Measurements from ENCODE around the gene HCK.
"Not testable (repeated sequence)": the region's sequence is repeated elsewhere in the genome, so short reads cannot be mapped to it uniquely, and the experiment has no call there.

HCK gene

DNA sequence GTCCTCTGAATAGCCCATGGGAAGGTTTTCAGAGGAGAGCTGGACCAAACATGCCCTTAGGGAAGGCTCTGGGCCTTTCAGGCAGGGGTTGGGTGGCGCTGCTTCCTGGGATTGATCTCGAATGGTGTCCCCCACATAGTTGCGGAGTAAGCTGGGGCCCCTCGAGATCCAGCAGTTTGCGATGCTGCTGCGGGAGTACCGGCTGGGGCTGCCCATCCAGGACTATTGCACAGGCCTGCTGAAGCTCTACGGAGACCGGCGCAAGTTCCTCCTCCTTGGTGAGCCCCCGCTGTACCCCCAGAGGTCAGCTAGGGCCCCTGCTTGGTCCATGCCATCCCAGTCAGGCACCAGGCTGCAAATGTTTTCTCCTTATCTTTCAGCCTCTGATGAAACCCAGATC, 22.5 kb upstream of the HCK start:
- DNase-seq (ENCODE audit: low spot score): no peak

DNA sequence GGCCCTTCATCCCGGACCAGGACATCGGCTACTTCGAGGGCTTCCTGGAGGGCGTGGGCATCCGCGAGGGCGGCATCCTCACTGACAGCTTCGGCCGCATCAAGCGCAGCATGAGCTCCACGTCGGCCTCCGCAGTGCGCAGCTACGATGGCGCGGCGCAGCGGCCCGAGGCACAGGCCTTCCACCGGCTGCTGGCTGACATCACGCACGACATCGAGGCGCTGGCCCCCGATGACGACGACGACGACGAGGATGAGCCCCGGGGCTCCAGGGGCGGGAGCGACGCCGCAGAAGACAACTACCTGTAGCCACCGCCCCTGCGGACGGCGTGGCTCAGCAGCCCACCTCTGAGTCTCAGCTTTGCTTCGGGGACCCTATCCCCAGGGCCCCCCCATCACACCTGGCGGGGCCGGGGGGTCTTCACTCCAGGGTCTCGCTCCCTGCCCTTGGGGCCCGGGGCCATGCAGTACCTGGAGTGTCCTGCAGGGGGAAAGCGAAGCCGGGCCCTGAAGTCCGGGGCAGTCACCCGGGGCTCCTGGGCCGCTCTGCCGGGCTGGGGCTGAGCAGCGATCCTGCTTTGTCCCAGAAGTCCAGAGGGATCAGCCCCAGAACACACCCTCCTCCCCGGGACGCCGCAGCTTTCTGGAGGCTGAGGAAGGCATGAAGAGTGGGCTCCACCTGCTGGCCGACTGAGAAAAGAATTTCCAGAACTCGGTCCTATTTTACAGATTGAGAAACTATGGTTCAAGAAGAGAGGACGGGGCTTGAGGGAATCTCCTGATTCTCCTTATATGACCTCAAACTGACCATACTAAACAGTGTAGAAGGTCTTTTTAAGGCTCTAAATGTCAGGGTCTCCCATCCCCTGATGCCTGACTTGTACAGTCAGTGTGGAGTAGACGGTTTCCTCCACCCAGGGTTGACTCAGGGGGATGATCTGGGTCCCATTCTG, 20.8 kb upstream of the HCK start:
- DNase-seq (ENCODE audit: low spot score): peak; percentile 32

DNA sequence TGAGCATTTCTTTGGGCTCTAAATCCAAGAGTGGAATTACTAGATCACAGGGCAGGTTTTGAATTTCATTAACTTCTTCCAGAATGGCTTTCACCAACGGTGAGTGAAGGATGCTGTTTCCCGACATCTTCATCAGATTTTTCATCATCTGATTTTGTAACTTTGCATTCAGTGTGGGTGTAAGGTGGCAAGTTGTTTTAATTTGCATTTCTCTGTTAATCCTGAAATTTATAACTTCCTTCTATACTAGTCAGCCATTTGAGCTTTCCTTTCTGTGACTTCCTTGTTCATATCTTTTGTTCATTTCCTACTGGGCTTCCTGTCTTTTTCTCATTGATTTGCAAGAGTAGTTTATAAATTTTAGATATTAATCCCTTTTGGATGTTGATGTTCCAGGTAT, 18.7 kb upstream of the HCK start:
- no peak for DNase-seq (ENCODE audit: low spot score)

DNA sequence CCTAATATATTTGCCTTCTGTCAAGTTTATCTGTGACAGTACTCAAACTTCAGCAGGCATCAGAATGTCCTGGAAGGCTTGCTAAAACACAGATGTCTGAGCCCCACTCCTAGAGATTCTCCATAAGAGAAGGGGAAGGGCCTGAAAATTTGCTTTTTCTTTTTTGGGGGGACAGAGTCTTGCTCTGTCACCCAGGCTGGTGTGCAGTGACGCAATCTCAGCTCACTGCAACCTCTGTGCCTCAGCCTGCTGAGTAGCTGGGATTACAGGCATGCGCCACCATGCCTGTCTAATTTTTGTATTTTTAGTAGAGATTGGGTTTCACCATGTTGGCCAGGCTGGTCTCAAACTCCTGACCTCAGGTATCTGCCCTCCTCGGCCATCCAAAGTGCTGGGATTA, 18.3 kb upstream of the HCK start:
- DNase-seq (ENCODE audit: low spot score): not testable (repeated sequence)

GRCh38 chr20:32034581-32035425, 17.2 kb upstream of the HCK start:
- DNase-seq (ENCODE audit: low spot score): no peak

- no peak for DNase-seq (ENCODE audit: low spot score)
These were observed 16.6 kb upstream of the HCK start for GRCh38 chr20:32035426-32035779.

DNA sequence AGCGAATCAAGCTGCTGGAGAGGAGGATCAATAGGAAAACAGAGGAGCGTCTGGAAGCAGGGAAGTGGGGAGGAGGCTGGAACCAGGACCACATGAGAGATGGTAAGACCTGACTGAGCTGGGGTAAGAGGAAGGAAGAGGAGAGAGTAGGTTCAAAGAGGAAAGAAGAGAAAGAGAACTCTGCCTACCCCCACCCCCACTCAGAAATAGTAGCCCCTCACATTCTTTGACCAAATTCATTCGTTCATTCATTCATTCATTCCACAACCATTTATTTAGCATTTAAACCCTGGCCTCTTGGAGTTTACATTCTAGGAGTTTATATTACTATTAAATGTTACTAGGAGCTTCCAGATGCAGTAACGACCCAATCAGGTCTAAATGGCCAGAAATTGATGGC, 15.8 kb upstream of the HCK start:
- no peak for DNase-seq (ENCODE audit: low spot score)

GRCh38 chr20:32036716-32037485, 15.1 kb upstream of the HCK start:
- DNase-seq (ENCODE audit: low spot score): no peak

DNA sequence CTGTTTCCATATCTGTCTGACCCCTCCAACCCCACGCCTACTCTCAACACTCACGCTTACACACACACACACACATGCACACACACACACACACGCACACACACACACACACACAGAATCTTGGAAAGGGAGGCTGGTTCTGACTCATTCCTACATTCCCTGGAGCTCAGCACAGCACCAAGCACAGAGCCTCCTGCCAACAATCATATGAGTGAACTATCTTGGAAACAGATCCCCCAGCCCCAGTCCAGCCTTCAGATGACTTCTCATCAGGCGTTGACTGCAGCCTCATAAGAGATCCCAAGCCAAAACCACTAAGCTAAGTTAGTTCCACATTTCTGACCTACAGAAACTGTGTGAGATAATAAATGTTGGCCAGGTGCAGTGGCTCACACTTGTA, 14.1 kb upstream of the HCK start:
- DNase-seq (ENCODE audit: low spot score): no peak

DNA sequence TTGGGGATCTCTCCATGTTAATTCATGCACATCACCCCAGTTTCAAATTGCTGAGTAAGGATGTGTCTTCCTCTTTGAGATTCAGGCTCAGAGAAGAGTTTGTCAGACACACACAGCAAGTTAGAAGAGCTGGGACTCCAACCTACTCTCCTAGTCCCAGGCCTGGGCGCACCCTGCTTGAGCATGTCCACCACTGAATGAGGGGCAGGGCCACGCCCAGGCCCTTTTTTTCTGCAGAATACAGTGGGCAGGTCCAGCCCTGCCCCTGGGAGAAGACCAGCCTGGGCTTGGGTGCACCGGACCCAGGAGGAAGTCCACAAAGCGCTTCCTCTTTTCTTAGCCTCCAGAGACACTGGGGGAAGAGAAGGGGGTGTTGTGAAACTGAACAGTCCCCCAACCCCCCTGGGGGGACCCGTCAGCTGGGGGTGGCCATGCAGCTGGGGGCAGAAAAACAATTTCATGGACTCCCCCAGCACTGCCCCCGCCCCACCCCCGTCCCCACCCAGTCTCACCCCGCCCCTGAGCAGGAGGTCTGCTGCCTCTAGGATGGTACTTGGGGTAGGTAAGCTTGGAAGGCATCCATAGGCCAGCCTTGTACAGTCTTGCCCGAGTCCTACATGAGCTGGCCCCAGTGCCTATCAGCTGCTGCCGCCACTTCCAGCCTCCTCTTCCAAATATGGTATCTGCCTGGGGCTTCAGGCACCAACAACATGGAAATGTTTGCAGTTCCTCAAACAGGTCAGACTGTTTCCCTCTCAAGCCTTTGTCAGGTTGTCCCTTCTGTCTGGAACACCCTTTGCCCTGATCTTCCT, 11.7 kb upstream of the HCK start:
- no peak for DNase-seq (ENCODE audit: low spot score)

DNA sequence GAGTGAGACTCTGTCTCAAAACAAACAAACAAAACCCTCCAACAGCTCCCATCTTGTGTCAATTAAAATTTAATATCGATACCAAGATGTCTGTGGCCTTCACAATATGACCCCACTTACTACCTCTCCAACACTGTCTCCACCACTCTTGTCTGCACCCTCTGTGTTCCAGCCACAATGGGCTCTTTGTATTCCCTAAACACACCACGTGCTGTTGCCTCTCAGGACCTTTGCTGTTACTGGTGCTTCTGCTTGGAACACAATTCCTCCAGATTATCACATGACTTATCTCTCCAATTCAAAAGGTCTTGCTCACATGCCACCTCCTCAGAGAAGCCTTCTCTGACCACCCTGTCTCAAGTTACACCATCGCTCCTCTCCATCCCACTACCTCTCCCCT, 6.0 kb upstream of the HCK start:
- DNase-seq (ENCODE audit: low spot score): no peak

- no peak for DNase-seq (ENCODE audit: low spot score)
These were observed 1.7 kb upstream of the HCK start for GRCh38 chr20:32050324-32050841.

DNA sequence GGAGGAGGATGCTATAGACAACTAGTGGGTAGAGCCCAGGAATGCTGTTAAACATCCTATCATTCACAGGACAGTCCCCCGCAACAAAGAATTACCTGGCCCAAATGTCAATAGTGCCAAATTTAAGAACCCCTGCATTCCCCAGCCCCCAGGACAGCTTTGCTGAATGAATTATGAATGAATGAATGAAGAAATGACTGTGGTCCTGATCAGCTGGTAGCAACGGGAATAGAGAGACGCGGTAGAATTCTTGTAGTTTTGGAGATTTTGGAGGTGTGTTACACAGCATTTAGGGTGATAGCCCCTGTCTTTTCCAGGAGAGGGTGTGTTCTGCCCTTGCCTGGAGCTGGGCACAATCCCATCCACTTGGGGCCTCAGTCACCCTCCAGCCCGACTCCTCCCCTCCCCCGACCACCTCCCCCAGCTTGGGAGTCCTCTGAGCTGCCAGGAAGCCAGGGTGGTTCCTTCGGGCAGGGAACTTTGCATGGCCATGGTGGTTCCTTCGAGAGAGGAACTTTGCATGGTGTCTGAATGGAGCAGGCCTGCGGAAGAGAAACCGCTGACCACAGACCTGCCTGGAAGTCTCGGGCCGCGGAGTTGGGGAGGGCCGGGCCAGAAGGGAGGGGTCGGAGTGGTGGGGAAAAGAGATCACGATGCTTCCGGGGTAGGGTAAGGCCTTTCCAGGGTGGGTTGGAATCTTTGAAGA, 1.0 kb upstream of the HCK start:
- peak; percentile 12 for DNase-seq (ENCODE audit: low spot score)

GRCh38 chr20:32051720-32052089, 337 bp upstream of the HCK start:
- no peak for DNase-seq (ENCODE audit: low spot score)

DNA sequence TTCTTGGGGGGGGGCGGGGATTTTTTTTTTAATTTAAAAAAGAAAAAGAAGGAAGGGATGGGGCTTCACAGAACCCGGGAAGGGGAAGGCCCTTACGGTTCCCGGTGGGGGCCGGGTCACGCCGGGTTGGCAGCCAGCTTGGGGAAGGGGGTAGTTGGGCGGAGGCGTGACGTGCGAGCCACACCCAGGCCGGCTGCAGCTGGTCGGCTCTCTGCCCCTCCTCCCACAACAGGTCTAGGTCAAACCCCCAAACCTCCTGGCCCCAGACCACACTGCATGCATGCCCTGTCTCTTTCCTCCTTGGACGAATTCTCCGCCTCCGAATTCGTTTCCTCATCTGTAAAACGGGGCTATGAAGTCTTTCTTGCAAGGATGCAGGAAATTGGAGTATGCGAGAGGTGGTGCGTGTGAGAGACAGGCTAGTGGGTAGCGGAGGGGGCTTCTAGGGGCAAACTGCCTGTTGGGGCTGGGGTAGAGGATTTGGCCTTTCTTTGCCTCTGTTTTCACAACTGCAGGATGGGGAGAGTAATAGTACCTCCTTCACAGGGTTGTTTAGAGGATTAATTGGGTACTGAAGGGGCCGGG, 828 bp downstream of the HCK start:
- peak; percentile 6 for DNase-seq (ENCODE audit: low spot score)

DNA sequence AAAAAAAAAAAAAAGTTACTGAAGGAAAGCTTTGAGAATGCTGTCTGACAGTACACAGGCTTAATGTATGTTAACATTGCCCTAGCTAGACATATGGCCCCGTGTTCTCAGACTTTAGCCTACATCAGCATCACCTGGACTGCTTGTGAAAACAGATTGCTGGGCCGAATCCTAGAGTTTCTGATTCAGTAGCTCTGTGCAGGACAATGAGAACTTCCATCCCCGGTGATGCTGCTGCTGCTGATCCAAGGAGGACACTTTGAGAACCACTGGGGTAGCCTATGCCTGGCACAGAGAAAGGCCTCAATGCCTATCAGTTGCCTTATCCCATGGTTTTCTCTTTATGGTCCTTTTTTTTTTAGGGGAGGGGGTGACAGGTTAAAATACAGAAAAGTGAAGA, 1.6 kb downstream of the HCK start:
- no peak for DNase-seq (ENCODE audit: low spot score)

- DNase-seq (ENCODE audit: low spot score): no peak
These were observed 4.9 kb downstream of the HCK start for GRCh38 chr20:32056708-32057483.

- DNase-seq (ENCODE audit: low spot score): no peak
These were observed 5.7 kb downstream of the HCK start for GRCh38 chr20:32057656-32058184.

- DNase-seq (ENCODE audit: low spot score): no peak
These were observed 7.1 kb downstream of the HCK start for GRCh38 chr20:32059189-32059588.

All from CD4-positive, alpha-beta T cell treated with Interleukin-6 at 100 ng/mL for 8 hours (primary cell).